Right lobe of liver (tissue), 6 donors: Measurements from ENCODE around the gene LY6G6D. TPM values are rescaled to one million over a fixed set of nuclear protein-coding genes. Genes with fewer than 3 reads are reported as not detected.
A peak's percentile ranks its signal among the peaks of the same experiment; 100 is the strongest.

Experiments used
- ATAC-seq, 4 donors: fragments of 200-7000 bp; cut with Tn5 transposase; one replicate each; pipeline ENCODE4 v1.9.1; 2020; ENCODE audit warnings: mild to moderate bottlenecking in 4 of 4, moderate library complexity in 4 of 4
- DNase-seq, 3 donors: peaks; one replicate each; pipeline ENCODE4 v3.0.0-alpha.2; 2020
- H3K27ac ChIP-seq, 3 donors: fragments of 200-600 bp; one replicate each; pipeline ENCODE4 v1.8.0; 2022
- H3K27me3 ChIP-seq, 2 donors: fragments of 200-600 bp; one replicate each; pipeline ENCODE4 v1.8.0; 2022
- H3K36me3 ChIP-seq, 4 donors: fragments of 200-600 bp; sonication (generic) in 1 of 4; one replicate each; pipeline versions ENCODE4 v1.5.1 to v1.8.0; 2017 to 2022; ENCODE audit warnings: control low read depth in 1 of 4
- H3K4me1 ChIP-seq, 4 donors: fragments of 200-600 bp; sonication (generic) in 1 of 4; one replicate each; pipeline versions ENCODE4 v1.5.1 to v1.8.0; 2017 to 2022; ENCODE audit warnings: control low read depth in 1 of 4
- H3K4me3 ChIP-seq, 3 donors: fragments of 200-600 bp; one replicate each; pipeline ENCODE4 v1.8.0; 2022
- H3K9me3 ChIP-seq, 4 donors: fragments of 200-600 bp; sonication (generic) in 1 of 4; one replicate each; pipeline versions ENCODE4 v1.5.1 to v1.8.0; 2017 to 2022; ENCODE audit warnings: control low read depth in 1 of 4
- CTCF ChIP-seq, 4 donors: fragments of 200-600 bp in 3 of 4; fragments of 450-650 bp in 1 of 4; IDR thresholded peaks; one replicate each; pipeline versions ENCODE4 v1.5.1 to v1.8.0; 2016 to 2022; ENCODE audit warnings: antibody characterized with exemption in 4 of 4, mild to moderate bottlenecking in 2 of 4
- POLR2A ChIP-seq: fragments of 450-650 bp; IDR thresholded peaks from one replicate; pipeline ENCODE4 v1.6.1; 2017; ENCODE audit warnings: antibody characterized with exemption, mild to moderate bottlenecking
- WGBS: methylation state at CpG from one replicate; pipeline ENCODE4 v1.1.6; 2018; ENCODE audit warnings: low coverage, low lambda C conversion rate; ENCODE audit not compliant: insufficient coverage; ENCODE audit errors: missing lambda C conversion rate; 5-methylcytosine and 5-hydroxymethylcytosine counted together
- intact Hi-C, 2 donors: fragments of 100-400 bp; cut with DNase I; formaldehyde crosslinking; loops; one replicate each; pipeline versions ENCODE4 v1.11.2 to v1.14.1; 2022
- long read RNA-seq: library from polyadenylated mRNA; unstranded; transcript quantifications from one replicate; pipeline ENCODE4 v2.0.0, GENCODE V29; 2019
- total RNA-seq, 6 experiments: library from RNA; depleted of rRNA in 2 of 6; stranded (reverse); fragments of >200 nt in 2 of 6; fragmentation: NEBNext Ultra II Directional in 3 of 6; extraction: Animal tissue kit (Norgen Biotek cat#: 25700) in 3 of 6; gene quantifications; one replicate each; pipeline versions ENCODE4 v1.1.0 to v1.2.4, GENCODE V29; 2016 to 2023
- donor health status: DM: no; HTN: yes; CAD: no.
- donor health status: DM: no; HTN: no; CAD: no.
- donor health status: DM: no; HTN: no; CAD: no.
- donor health status: DM: no; HTN: yes; CAD: no.
- donor health status: DM: no; HTN: yes; CAD: no.

Gene LY6G6D
- total RNA-seq, result not detected
- long read RNA-seq, result 0 reads

- WGBS, result 72% methylated on average over 3 of the region's 16 CpGs
- Histone ChIP-seq H3K36me3 (no peaks in the 10 kb centered on the region), H3K9me3 (no peaks in the 10 kb centered on the region), H3K4me3 (no peak within 1 kb of the TSS), H3K27me3 (no peaks in the 10 kb centered on the region), H3K4me1 (no peaks in the 10 kb centered on the region), H3K27ac (no peak within 1 kb of the TSS)
- intact Hi-C loops, result loop anchor here in 1 of 2 donors (10.0 kb wide), 1 partner anchor 50 kb away; the partner anchor contains the start of gene SAPCD1
- ATAC-seq (no peak), DNase-seq (no peak)
- TF ChIP-seq CTCF (IDR thresholded peaks at IDR 0.05) (no peak), POLR2A (no peak)
Measured at GRCh38 chr6:31715022-31715958, at the start of gene LY6G6D. LY6G6D (plus strand) TSS chr6:31715348; CDS start chr6:31715356, 8 bp downstream.

- peak within 1 kb of the TSS; percentile 70 to 93 (median 87) for H3K4me3 ChIP-seq
- H3K9me3 ChIP-seq, result no peaks in the 10 kb centered on the region
- peaks cover 10 to 39% (median 26%) of the 10 kb centered on the region in 4 donors for H3K36me3 ChIP-seq
- 0% methylated on average over 30 of the region's 63 CpGs for WGBS
- H3K4me1 ChIP-seq, result peaks cover 1 to 18% (median 8%) of the 10 kb centered on the region in 4 donors
- H3K27ac ChIP-seq, result peak within 1 kb of the TSS; percentile 83 to 90 (median 86)
- DNase-seq (peak; percentile 98 to 99 (median 99)), ATAC-seq (peak; percentile 87 to 94 (median 91))
- no peaks in the 10 kb centered on the region for H3K27me3 ChIP-seq
- peak; percentile 62 for TF ChIP-seq POLR2A
- TF ChIP-seq CTCF (IDR thresholded peaks at IDR 0.05), result peak in 3 of 4 donors; percentile 4 to 25 (median 16)
- intact Hi-C loops, result no loop called here
Measured at GRCh38 chr6:31665501-31666336, 49.4 kb upstream of the LY6G6D start, which contains the start of gene CSNK2B. CSNK2B (plus strand) TSS chr6:31666080; CDS start chr6:31666832, 752 bp downstream.

GRCh38 chr6:31666337-31666965, 48.7 kb upstream of the LY6G6D start:
- peak overlapping the region; percentile 62 to 90 (median 81) for H3K27ac ChIP-seq
- WGBS, result 3% methylated on average over 15 of the region's 15 CpGs
- no peaks in the 10 kb centered on the region for H3K9me3 ChIP-seq
- no peak for TF ChIP-seq CTCF (IDR thresholded peaks at IDR 0.05)
- TF ChIP-seq POLR2A, result no peak
- peaks cover 10 to 46% (median 29%) of the 10 kb centered on the region in 4 donors for H3K36me3 ChIP-seq
- no peaks in the 10 kb centered on the region for H3K27me3 ChIP-seq
- DNase-seq (no peak), ATAC-seq (no peak)
- peaks cover 1 to 18% (median 8%) of the 10 kb centered on the region in 4 donors for H3K4me1 ChIP-seq
- peak overlapping the region; percentile 70 to 93 (median 87) for H3K4me3 ChIP-seq
- intact Hi-C loops, result no loop called here

GRCh38 chr6:31669676-31670075, 45.5 kb upstream of the LY6G6D start, which contains the start of gene LY6G5B:
LY6G5B (plus strand) TSS chr6:31669976; CDS start chr6:31670951, 975 bp downstream.
- intact Hi-C loops, result loop anchor here in 1 of 2 donors (10.0 kb wide), 1 partner anchor 205 kb away; the partner anchor contains the start of gene SLC44A4
- no peak within 1 kb of the TSS for H3K27ac ChIP-seq
- peaks cover 0 to 6% (median 0%) of the 10 kb centered on the region in 4 donors for H3K4me1 ChIP-seq
- ATAC-seq (no peak), DNase-seq (no peak)
- no peaks in the 10 kb centered on the region for H3K27me3 ChIP-seq
- H3K36me3 ChIP-seq, result peaks cover 10 to 55% (median 36%) of the 10 kb centered on the region in 4 donors
- no peaks in the 10 kb centered on the region for H3K9me3 ChIP-seq
- no peak within 1 kb of the TSS for H3K4me3 ChIP-seq
- TF ChIP-seq CTCF (IDR thresholded peaks at IDR 0.05) (no peak), POLR2A (no peak)
- 81% methylated on average over 7 of the region's 8 CpGs for WGBS
